ENCODE data around the gene CNOT6L.

DNA sequence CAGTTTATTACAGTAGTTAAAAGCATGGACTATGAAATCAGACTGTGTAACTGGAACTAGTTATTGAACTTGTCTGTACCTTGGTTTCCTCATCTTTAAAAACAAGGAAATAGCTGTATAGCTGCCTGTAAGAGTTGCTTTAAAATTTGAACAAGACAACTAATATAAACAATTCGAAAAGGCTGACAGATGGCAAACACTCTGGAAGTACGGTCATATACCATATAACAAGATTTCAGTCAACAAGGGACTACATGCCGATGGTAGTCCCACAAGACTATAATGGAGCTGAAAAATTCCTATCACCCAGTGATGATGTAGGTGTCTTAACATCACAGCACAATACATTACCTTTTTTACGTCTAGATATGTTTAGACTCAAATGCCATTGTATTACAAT lies 78.7 kb downstream of the CNOT6L start:
- TF ChIP-seq, protein P1, sequence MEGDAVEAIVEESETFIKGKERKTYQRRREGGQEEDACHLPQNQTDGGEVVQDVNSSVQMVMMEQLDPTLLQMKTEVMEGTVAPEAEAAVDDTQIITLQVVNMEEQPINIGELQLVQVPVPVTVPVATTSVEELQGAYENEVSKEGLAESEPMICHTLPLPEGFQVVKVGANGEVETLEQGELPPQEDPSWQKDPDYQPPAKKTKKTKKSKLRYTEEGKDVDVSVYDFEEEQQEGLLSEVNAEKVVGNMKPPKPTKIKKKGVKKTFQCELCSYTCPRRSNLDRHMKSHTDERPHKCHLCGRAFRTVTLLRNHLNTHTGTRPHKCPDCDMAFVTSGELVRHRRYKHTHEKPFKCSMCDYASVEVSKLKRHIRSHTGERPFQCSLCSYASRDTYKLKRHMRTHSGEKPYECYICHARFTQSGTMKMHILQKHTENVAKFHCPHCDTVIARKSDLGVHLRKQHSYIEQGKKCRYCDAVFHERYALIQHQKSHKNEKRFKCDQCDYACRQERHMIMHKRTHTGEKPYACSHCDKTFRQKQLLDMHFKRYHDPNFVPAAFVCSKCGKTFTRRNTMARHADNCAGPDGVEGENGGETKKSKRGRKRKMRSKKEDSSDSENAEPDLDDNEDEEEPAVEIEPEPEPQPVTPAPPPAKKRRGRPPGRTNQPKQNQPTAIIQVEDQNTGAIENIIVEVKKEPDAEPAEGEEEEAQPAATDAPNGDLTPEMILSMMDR (IDR thresholded peaks at IDR 0.05): no peak
- TF ChIP-seq ZFX (IDR thresholded peaks at IDR 0.05; ENCODE audit: borderline replicate concordance): no peak
